Immature natural killer cell (primary cell): ENCODE results near the gene ZNF394. TPM values are rescaled to one million over a fixed set of nuclear protein-coding genes. Genes with fewer than 3 reads are reported as not detected.
A peak's percentile ranks its signal among the peaks of the same experiment; 100 is the strongest.

Experiments
- DNase-seq, 3 donors: peaks; one replicate each; pipeline ENCODE4 v3.0.0; 2022; ENCODE audit warnings: mixed read lengths in 1 of 3
- H3K27ac Mint-ChIP-seq, 6 donors: one replicate each; pipeline ENCODE4 v1.8.0; 2020; ENCODE audit warnings: mixed read lengths in 6 of 6, mild to moderate bottlenecking in 5 of 6, inconsistent platforms in 4 of 6, moderate library complexity in 3 of 6
- H3K27me3 Mint-ChIP-seq, 3 donors: one replicate each; pipeline ENCODE4 v1.8.0; 2020 to 2021; ENCODE audit warnings: low read depth in 3 of 3, mild to moderate bottlenecking in 3 of 3, mixed read lengths in 3 of 3, moderate library complexity in 3 of 3, inconsistent platforms in 1 of 3
- H3K36me3 Mint-ChIP-seq, 3 donors: one replicate each; pipeline ENCODE4 v1.8.0; 2020; ENCODE audit warnings: mixed read lengths in 3 of 3, inconsistent platforms in 2 of 3, mild to moderate bottlenecking in 2 of 3
- H3K4me1 Mint-ChIP-seq, 2 donors: one replicate each; pipeline ENCODE4 v1.8.0; 2020; ENCODE audit warnings: inconsistent platforms in 2 of 2, mild to moderate bottlenecking in 2 of 2, mixed read lengths in 2 of 2, moderate library complexity in 1 of 2
- H3K4me3 Mint-ChIP-seq, 5 donors: one replicate each; pipeline ENCODE4 v1.8.0; 2020; ENCODE audit warnings: mild to moderate bottlenecking in 5 of 5, mixed read lengths in 5 of 5, inconsistent platforms in 3 of 5, moderate library complexity in 3 of 5
- H3K9me3 Mint-ChIP-seq, 6 donors: one replicate each; pipeline ENCODE4 v1.8.0; 2020; ENCODE audit warnings: mild to moderate bottlenecking in 6 of 6, mixed read lengths in 6 of 6, inconsistent platforms in 4 of 6, moderate library complexity in 3 of 6
- polyA plus RNA-seq, 3 donors: library from polyadenylated mRNA; unstranded; fragments of 300-500 nt; fragmentation: Illumina TruSeq; gene quantifications; one replicate each; pipeline ENCODE4 v1.2.3, GENCODE V29; 2021

Gene ZNF394
- polyA plus RNA-seq, 3 donors from 2014 or later, result 68.6 to 91.7 (median 76.0) TPM

DNA sequence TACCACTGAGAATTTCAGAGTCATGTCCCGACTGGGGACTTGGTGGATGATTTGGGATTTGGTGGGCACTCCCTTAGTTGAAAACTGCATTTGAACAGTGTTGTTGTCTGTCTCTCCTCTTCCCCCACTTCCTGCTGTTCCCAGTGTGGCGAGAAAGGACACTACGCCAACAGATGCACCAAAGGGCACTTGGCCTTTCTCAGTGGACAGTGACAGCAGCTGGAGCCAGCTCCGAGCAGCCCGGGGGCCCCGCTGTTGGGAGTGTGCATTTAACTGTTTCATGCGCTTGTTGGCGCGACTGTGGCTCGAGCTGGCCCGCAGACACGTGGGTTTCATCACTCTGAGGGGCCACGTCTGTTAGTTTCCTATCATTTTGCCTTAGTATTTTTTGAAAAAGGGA, 43.8 kb downstream of the ZNF394 start:
- Mint-ChIP-seq H3K4me3 (no peak overlapping the region), H3K4me1 (peaks cover 13 to 27% of the 10 kb centered on the region in 2 donors), H3K27ac (peak overlapping the region in 1 of 6 donors; percentile 58), H3K27me3 (peaks cover 0 to 2% (median 2%) of the 10 kb centered on the region in 3 donors), H3K9me3 (no peaks in the 10 kb centered on the region), H3K36me3 (peaks cover 0 to 14% (median 0%) of the 10 kb centered on the region in 3 donors)
- no peak for DNase-seq

DNA sequence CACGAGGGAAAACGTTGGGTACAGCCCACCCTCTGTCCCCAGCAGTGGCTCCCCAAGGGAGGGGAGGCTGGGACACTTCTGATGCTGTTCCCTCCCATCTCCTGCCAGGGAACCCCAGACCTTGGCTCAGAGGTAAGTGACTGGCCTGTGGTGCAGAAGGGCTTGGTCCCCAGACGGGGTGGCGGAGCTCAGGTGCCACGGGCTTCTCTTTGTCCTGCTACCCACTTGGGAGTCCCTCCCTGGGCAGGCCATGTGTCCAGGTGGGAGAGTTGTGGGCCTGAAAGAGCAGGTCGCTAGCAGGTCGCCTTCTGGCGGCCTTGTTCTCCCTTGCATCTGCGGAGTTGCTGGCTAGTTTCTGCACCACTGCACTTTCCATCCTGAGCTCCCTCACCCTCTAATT, 44.2 kb downstream of the ZNF394 start:
- Mint-ChIP-seq H3K36me3 (peaks cover 0 to 17% (median 0%) of the 10 kb centered on the region in 3 donors), H3K4me3 (no peak overlapping the region), H3K27me3 (peaks cover 0 to 2% (median 2%) of the 10 kb centered on the region in 3 donors), H3K4me1 (peaks cover 13 to 23% of the 10 kb centered on the region in 2 donors), H3K9me3 (no peaks in the 10 kb centered on the region), H3K27ac (peak overlapping the region in 1 of 6 donors; percentile 58)
- DNase-seq, result no peak

DNA sequence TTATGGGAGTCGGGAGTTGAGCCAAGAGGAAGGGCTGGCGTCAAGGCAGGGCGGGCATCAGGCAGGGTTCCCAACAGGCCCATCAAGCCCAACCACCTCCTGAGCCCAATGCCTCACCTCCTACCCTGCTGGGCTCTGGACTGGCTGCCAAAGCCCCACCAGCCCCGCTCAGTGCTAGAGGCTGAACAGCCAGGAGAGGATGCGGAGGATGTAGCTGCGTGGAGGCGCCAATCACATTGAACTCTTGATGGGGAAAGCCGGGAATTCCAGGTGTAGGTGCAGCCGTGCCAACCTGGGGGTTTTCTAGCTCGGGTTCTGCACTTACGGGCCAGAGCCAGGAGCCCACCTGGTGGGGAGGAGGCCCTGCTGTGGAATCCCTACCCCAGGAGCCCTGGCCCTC, 47.0 kb downstream of the ZNF394 start:
- H3K27ac Mint-ChIP-seq, result no peak overlapping the region

DNA sequence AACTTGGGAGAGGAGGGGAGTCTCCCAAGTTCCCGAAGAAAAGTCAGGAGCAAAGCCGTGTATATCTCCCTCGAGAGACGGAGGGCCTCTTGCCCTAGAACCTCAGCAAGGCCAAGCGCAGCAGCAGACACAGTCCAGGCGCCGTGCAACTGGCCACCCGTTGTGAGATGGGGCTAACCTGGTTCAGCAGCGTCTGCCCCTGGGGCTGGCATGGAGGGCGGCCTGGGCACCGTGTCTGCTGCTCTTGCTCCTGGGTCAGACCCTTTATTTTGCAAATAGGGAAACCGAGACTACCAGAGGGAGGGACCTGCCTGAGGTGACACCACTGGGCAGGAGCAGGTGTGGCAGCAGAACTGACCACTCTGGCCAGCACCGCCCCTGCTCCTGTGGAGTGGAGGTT, 47.5 kb downstream of the ZNF394 start:
- DNase-seq, result no peak
- peaks cover 0 to 2% of the 10 kb centered on the region in 2 donors for H3K4me1 Mint-ChIP-seq
- H3K4me3 Mint-ChIP-seq, result no peak overlapping the region
- H3K9me3 Mint-ChIP-seq, result peaks cover 0 to 2% (median 0%) of the 10 kb centered on the region in 6 donors
- H3K36me3 Mint-ChIP-seq, result peaks cover 0 to 16% (median 0%) of the 10 kb centered on the region in 3 donors
- no peak overlapping the region for H3K27ac Mint-ChIP-seq
- peaks cover 0 to 7% (median 2%) of the 10 kb centered on the region in 3 donors for H3K27me3 Mint-ChIP-seq

More for the DNA sequence above, 47.0 kb downstream of the ZNF394 start:
- peaks cover 0 to 2% (median 0%) of the 10 kb centered on the region in 6 donors for H3K9me3 Mint-ChIP-seq
- peaks cover 0 to 2% of the 10 kb centered on the region in 2 donors for H3K4me1 Mint-ChIP-seq
- H3K4me3 Mint-ChIP-seq, result no peak overlapping the region
- peaks cover 0 to 20% (median 0%) of the 10 kb centered on the region in 3 donors for H3K36me3 Mint-ChIP-seq
- no peak for DNase-seq
- H3K27me3 Mint-ChIP-seq, result peaks cover 0 to 7% (median 2%) of the 10 kb centered on the region in 3 donors

DNA sequence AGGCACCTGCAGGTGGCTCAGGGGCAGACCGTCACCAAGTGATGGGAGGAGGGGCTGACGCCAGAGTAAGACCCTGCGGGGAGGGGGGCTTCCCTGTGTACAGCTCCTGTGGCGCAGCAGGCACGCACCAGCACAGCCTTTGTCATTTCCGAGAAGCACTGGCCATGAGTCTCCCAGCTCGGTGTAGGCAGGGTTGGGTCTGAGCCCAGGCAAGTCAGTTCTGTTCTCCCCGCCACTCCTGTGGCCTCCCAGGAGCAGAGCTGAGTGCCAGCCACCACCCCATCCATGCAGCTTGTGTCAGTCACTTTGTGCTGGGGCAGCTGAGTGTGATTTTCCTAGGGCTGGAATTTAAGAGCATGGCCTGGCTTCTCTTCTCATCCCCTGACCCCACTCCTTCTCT, 48.1 kb downstream of the ZNF394 start:
- no peak overlapping the region for H3K4me3 Mint-ChIP-seq
- H3K27ac Mint-ChIP-seq, result no peak overlapping the region
- H3K27me3 Mint-ChIP-seq, result peaks cover 0 to 7% (median 2%) of the 10 kb centered on the region in 3 donors
- no peak for DNase-seq
- H3K4me1 Mint-ChIP-seq, result peaks cover 0 to 2% of the 10 kb centered on the region in 2 donors
- H3K9me3 Mint-ChIP-seq, result peaks cover 0 to 2% (median 0%) of the 10 kb centered on the region in 6 donors
- peaks cover 0 to 16% (median 0%) of the 10 kb centered on the region in 3 donors for H3K36me3 Mint-ChIP-seq

DNA sequence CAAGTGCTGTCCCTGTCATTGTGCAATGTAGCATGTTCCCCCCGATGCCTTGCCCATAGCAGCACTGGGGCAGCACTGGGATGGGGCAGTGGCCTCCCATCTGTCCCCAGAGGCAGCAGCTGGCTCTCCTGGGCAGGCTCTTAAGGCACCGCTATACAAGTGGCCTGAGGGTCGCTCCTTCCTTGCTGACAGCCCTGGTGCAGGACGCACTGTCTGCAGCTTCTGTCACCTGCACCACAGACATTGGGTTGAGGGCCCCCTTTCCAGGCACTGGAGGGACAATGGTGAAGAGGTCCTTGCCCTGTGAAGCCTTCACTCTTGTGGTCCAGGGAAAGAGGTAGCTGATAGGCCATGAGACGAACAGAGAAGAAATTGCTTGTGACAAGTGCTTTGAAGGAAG, 50.8 kb downstream of the ZNF394 start:
- H3K36me3 Mint-ChIP-seq, result peaks cover 0 to 17% (median 0%) of the 10 kb centered on the region in 3 donors
- peak overlapping the region in 2 of 6 donors; percentile 43 to 80 for H3K27ac Mint-ChIP-seq
- H3K27me3 Mint-ChIP-seq, result peaks cover 0 to 5% (median 2%) of the 10 kb centered on the region in 3 donors
- no peaks in the 10 kb centered on the region for H3K4me1 Mint-ChIP-seq
- peaks cover 0 to 2% (median 0%) of the 10 kb centered on the region in 6 donors for H3K9me3 Mint-ChIP-seq
- no peak overlapping the region for H3K4me3 Mint-ChIP-seq
- no peak for DNase-seq

DNA sequence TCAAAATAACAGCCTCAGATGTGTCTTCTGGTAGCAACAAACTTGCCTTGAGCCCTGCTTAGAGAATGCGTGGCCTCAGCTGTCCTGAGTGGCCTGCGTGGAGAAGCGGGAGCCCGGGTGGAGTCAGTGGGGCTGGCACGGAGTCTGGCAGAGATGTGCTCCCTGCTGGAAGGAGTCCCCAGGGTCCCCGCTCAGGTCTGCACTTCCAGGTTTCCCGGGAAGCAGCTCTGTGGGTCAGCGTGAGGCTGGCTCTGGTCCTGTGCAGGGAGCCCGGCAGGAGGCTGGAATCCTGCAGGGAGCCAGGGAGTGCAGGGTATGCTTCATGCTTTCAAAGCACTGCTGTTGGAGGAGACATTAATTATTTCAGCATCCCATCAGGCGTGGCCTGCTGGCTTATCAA, 51.2 kb downstream of the ZNF394 start:
- peaks cover 0 to 14% (median 0%) of the 10 kb centered on the region in 3 donors for H3K36me3 Mint-ChIP-seq
- H3K4me1 Mint-ChIP-seq, result no peaks in the 10 kb centered on the region
- no peak overlapping the region for H3K27ac Mint-ChIP-seq
- H3K9me3 Mint-ChIP-seq, result peaks cover 0 to 2% (median 0%) of the 10 kb centered on the region in 6 donors
- H3K4me3 Mint-ChIP-seq, result no peak overlapping the region
- H3K27me3 Mint-ChIP-seq, result peaks cover 0 to 5% (median 2%) of the 10 kb centered on the region in 3 donors
- no peak for DNase-seq

DNA sequence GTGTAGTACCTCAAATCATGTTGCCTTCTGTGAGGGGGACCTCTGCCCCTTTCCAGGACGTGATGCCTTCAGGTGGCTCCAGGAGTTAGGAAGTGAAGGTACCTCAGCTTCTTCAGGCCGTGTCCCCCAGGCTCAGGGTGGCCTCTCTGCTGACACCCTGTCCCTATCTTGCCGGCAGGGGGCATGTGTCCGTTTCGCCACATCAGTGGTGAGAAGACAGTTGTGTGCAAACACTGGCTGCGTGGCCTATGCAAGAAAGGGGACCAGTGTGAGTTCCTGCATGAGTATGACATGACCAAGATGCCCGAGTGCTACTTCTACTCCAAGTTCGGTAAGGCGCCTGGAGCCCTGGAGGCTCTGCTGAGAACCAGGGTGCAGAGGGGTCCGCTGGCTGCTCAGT, 52.1 kb downstream of the ZNF394 start:
- H3K36me3 Mint-ChIP-seq, result peaks cover 0 to 17% (median 3%) of the 10 kb centered on the region in 3 donors
- no peak overlapping the region for H3K27ac Mint-ChIP-seq
- H3K27me3 Mint-ChIP-seq, result peaks cover 0 to 5% (median 1%) of the 10 kb centered on the region in 3 donors
- H3K9me3 Mint-ChIP-seq, result peaks cover 0 to 2% (median 0%) of the 10 kb centered on the region in 6 donors
- no peak for DNase-seq
- H3K4me3 Mint-ChIP-seq, result no peak overlapping the region
- H3K4me1 Mint-ChIP-seq, result peaks cover 0 to 4% of the 10 kb centered on the region in 2 donors

DNA sequence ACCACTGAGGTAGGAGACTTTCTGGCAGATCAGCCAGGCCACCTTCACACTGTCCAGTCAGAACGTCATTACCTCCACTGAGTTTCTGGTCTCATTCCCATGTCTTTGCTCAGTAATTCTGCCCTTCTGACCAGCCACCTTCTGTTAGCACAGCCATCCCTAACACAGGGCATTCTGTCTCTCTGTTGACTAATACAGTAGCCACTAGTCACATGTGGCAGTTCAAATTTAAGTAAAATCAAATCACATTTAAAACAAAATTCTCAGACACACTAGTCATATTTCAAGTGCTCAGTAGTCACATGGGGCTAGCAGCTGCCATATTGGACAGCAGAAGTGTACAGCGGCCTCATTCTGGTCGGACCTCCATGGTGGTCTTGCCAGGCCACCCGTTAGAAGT, 54.0 kb downstream of the ZNF394 start:
- Mint-ChIP-seq H3K36me3 (peaks cover 0 to 19% (median 4%) of the 10 kb centered on the region in 3 donors), H3K4me3 (no peak overlapping the region), H3K9me3 (peaks cover 0 to 2% (median 0%) of the 10 kb centered on the region in 6 donors), H3K4me1 (peaks cover 2 to 14% of the 10 kb centered on the region in 2 donors), H3K27ac (peak overlapping the region in 2 of 6 donors; percentile 62 to 69), H3K27me3 (peaks cover 0 to 5% (median 0%) of the 10 kb centered on the region in 3 donors)
- no peak for DNase-seq

Other genes with a start within 250 kb of the ZNF394 start
- gene MYH16, start 227.4 kb downstream of the ZNF394 start, polyA plus RNA-seq, result not detected
- gene ARPC1A, start 174.4 kb downstream of the ZNF394 start, polyA plus RNA-seq, result 10 to 100 TPM; 26.6 to 49.2 (median 39.5) TPM
- 100 to 1,000 TPM; 582 to 834 (median 626) TPM for gene ARPC1B, start 125.6 kb downstream of the ZNF394 start, polyA plus RNA-seq
- 10 to 100 TPM; 20.7 to 43.3 (median 30.0) TPM for gene PDAP1, start 91.7 kb downstream of the ZNF394 start, polyA plus RNA-seq
- gene BUD31, start 91.3 kb downstream of the ZNF394 start, polyA plus RNA-seq, result 100 to 1,000 TPM; 265 to 362 (median 279) TPM
- gene PTCD1, start 61.5 kb downstream of the ZNF394 start, polyA plus RNA-seq, result 1 to 10 TPM in 2 of 3 donors, under 1 TPM in 1; 0.83 to 3.7 (median 1.4) TPM
- 10 to 100 TPM; 18.4 to 26.6 (median 22.2) TPM for gene CPSF4, start 61.3 kb downstream of the ZNF394 start, polyA plus RNA-seq
- 100 to 1,000 TPM; 455 to 757 (median 495) TPM for gene ATP5MF, start 34.1 kb downstream of the ZNF394 start, polyA plus RNA-seq
- 1 to 10 TPM; 4.6 to 7.6 (median 5.4) TPM for gene ZNF789, start 27.4 kb downstream of the ZNF394 start, polyA plus RNA-seq
- gene ZKSCAN5, start 4.4 kb upstream of the ZNF394 start, polyA plus RNA-seq, result 1 to 10 TPM; 3.2 to 9.4 (median 4.6) TPM
- 1 to 10 TPM in 2 of 3 donors, not detected in 1; 1.9 to 4.7 TPM for gene FAM200A, start 51.8 kb upstream of the ZNF394 start, polyA plus RNA-seq
- 10 to 100 TPM; 69.8 to 98.9 (median 75.0) TPM for gene ZNF655, start 58.4 kb upstream of the ZNF394 start, polyA plus RNA-seq
- 1 to 10 TPM; 1.3 to 6.5 (median 2.8) TPM for gene TMEM225B, start 98.0 kb upstream of the ZNF394 start, polyA plus RNA-seq
- 10 to 100 TPM in 1 of 3 donors, 1 to 10 TPM in 2; 7.6 to 14.9 (median 9.6) TPM for gene ZSCAN25, start 116.7 kb upstream of the ZNF394 start, polyA plus RNA-seq
- gene CYP3A5, start 179.7 kb upstream of the ZNF394 start, polyA plus RNA-seq, result under 1 TPM in 1 of 3 donors, not detected in 2; 0.35 TPM
- not detected for gene CYP3A7, start 234.9 kb upstream of the ZNF394 start, polyA plus RNA-seq